Esophagus (tissue), 2 donors: ENCODE results near the gene PRR27. TPM values are rescaled to one million over a fixed set of nuclear protein-coding genes. Genes with fewer than 3 reads are reported as not detected.

Source experiments
- H3K27ac ChIP-seq, 2 donors: one replicate each; pipeline ENCODE4 v1.5.1; 2013; ENCODE audit warnings: low read depth in 2 of 2, mild to moderate bottlenecking in 2 of 2, inconsistent platforms in 1 of 2, low read length in 1 of 2, moderate library complexity in 1 of 2
- H3K27me3 ChIP-seq, 2 donors: one replicate each; pipeline ENCODE4 v1.6.1; 2013; ENCODE audit warnings: low read length in 2 of 2, control low read depth in 1 of 2, mild to moderate bottlenecking in 1 of 2; ENCODE audit not compliant: insufficient read depth in 2 of 2, control insufficient read depth in 1 of 2
- H3K36me3 ChIP-seq, 2 donors: one replicate each; pipeline ENCODE4 v1.6.1; 2013; ENCODE audit warnings: low read length in 1 of 2; ENCODE audit not compliant: control insufficient read depth in 2 of 2, insufficient read depth in 2 of 2
- H3K4me1 ChIP-seq, 2 donors: one replicate each; pipeline ENCODE4 v1.6.1; 2013; ENCODE audit warnings: low read length in 1 of 2; ENCODE audit not compliant: control insufficient read depth in 2 of 2, insufficient read depth in 2 of 2
- H3K4me3 ChIP-seq, 2 donors: one replicate each; pipeline ENCODE4 v1.5.1; 2013; ENCODE audit warnings: low read length in 2 of 2, mild to moderate bottlenecking in 2 of 2, low read depth in 1 of 2, moderate library complexity in 1 of 2
- H3K9me3 ChIP-seq, 2 donors: one replicate each; pipeline ENCODE4 v1.6.1; 2013; ENCODE audit warnings: mild to moderate bottlenecking in 2 of 2, low read depth in 1 of 2, low read length in 1 of 2, moderate library complexity in 1 of 2; ENCODE audit not compliant: control insufficient read depth in 2 of 2, insufficient read depth in 1 of 2
- WGBS, 2 donors: extraction: QIAGEN DNeasy Blood & Tissue Kit; methylation state at CpG; one replicate each; pipeline ENCODE4 v1.1.7; 2013; 5-methylcytosine and 5-hydroxymethylcytosine counted together
- polyA plus RNA-seq, 2 donors: library from polyadenylated mRNA; stranded (reverse); fragments of 200-250 nt; gene quantifications; one replicate each; pipeline ENCODE4 v1.2.3, GENCODE V29; 2013
- donor health status: healthy with polysubstance abuse.
- donor health status: Bipolar disorder and iron deficiency.

Gene PRR27
- polyA plus RNA-seq, 2 donors, result not detected

- Histone ChIP-seq H3K27ac (no peak overlapping the region), H3K9me3 (no peaks in the 10 kb centered on the region), H3K4me3 (no peak overlapping the region), H3K27me3 (peaks cover 0 to 2% of the 10 kb centered on the region in 2 donors), H3K4me1 (no peaks in the 10 kb centered on the region), H3K36me3 (no peaks in the 10 kb centered on the region)
- 51 to 53% methylated on average over 5 of the region's 5 CpGs for WGBS, 2 donors
These were observed 23.1 kb downstream of the PRR27 start for GRCh38 chr4:70177090-70177489.

- no peak overlapping the region for H3K4me3 ChIP-seq
- H3K27me3 ChIP-seq, result peaks cover 0 to 2% of the 10 kb centered on the region in 2 donors
- 85 to 89% methylated on average over 5 of the region's 5 CpGs for WGBS, 2 donors
- no peaks in the 10 kb centered on the region for H3K4me1 ChIP-seq
- H3K9me3 ChIP-seq, result no peaks in the 10 kb centered on the region
- H3K27ac ChIP-seq, result no peak overlapping the region
- H3K36me3 ChIP-seq, result no peaks in the 10 kb centered on the region
These were observed 24.1 kb downstream of the PRR27 start for GRCh38 chr4:70178075-70178660.

GRCh38 chr4:70179811-70180210 is 25.8 kb downstream of the PRR27 start:
- Histone ChIP-seq H3K9me3 (no peaks in the 10 kb centered on the region), H3K27ac (no peak overlapping the region), H3K27me3 (peaks cover 0 to 2% of the 10 kb centered on the region in 2 donors), H3K36me3 (no peaks in the 10 kb centered on the region), H3K4me1 (no peaks in the 10 kb centered on the region), H3K4me3 (no peak overlapping the region)
- WGBS, 2 donors, result 58 to 63% methylated on average over 2 of the region's 2 CpGs

- Histone ChIP-seq H3K27me3 (peaks cover 0 to 2% of the 10 kb centered on the region in 2 donors), H3K36me3 (no peaks in the 10 kb centered on the region), H3K4me3 (no peak overlapping the region), H3K4me1 (no peaks in the 10 kb centered on the region), H3K27ac (no peak overlapping the region), H3K9me3 (no peaks in the 10 kb centered on the region)
- 56 to 58% methylated on average over 1 of the region's 1 CpG for WGBS, 2 donors
These were observed 27.8 kb downstream of the PRR27 start for GRCh38 chr4:70181864-70182263.

DNA sequence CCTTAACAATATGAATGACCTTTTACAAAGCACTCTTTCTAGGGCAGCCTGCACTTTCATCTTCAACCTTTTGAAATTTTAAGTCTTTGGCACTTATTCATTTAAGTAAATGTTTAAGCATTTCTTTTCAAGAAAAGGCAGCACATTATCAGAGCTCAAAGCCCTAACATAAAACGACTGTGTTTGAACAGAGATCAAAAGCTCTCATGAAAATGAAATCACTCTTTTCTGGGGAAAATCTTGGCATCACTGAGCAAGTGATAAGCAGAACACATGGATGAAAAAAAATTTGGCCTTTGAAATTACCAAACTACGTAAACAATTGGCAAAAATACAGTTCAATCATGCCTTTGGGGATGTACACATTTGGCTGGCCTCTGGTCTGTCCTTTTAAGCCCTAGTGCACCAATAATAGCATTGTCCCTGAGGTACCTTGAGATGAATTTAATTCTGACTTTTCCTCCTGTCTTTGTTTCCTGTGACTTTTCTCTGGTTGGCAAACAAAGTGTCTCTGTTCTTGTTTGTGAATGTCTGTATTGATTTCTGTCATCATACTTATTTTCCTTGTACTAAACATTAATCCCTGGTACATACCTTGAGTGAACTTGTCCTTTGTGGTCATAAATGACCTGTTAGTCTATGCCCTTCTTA is 28.6 kb downstream of the PRR27 start:
- Histone ChIP-seq H3K4me1 (no peaks in the 10 kb centered on the region), H3K4me3 (no peak overlapping the region), H3K9me3 (no peaks in the 10 kb centered on the region), H3K27me3 (peaks cover 0 to 2% of the 10 kb centered on the region in 2 donors), H3K36me3 (no peaks in the 10 kb centered on the region), H3K27ac (no peak overlapping the region)
- WGBS, 2 donors, result 11 to 15% methylated on average over 2 of the region's 2 CpGs

GRCh38 chr4:70183168-70183939 is 29.3 kb downstream of the PRR27 start:
- H3K36me3 ChIP-seq, result no peaks in the 10 kb centered on the region

GRCh38 chr4:70183940-70184246 is 29.9 kb downstream of the PRR27 start:
- Histone ChIP-seq H3K4me1 (no peaks in the 10 kb centered on the region), H3K4me3 (no peak overlapping the region), H3K27me3 (peaks cover 0 to 2% of the 10 kb centered on the region in 2 donors), H3K9me3 (no peaks in the 10 kb centered on the region), H3K36me3 (no peaks in the 10 kb centered on the region), H3K27ac (no peak overlapping the region)
- 80 to 81% methylated on average over 1 of the region's 1 CpG for WGBS, 2 donors

More at GRCh38 chr4:70183168-70183939, 29.3 kb downstream of the PRR27 start:
- Histone ChIP-seq H3K4me1 (no peaks in the 10 kb centered on the region), H3K9me3 (no peaks in the 10 kb centered on the region), H3K4me3 (no peak overlapping the region), H3K27ac (no peak overlapping the region), H3K27me3 (peaks cover 0 to 2% of the 10 kb centered on the region in 2 donors)
- WGBS, 2 donors, result 40 to 55% methylated on average over 6 of the region's 6 CpGs

GRCh38 chr4:70187216-70187615 is 33.2 kb downstream of the PRR27 start:
- H3K4me1 ChIP-seq, result no peaks in the 10 kb centered on the region
- WGBS, 2 donors, result 74 to 88% methylated on average over 1 of the region's 1 CpG
- H3K27ac ChIP-seq, result no peak overlapping the region
- no peaks in the 10 kb centered on the region for H3K27me3 ChIP-seq
- H3K4me3 ChIP-seq, result no peak overlapping the region
- H3K36me3 ChIP-seq, result no peaks in the 10 kb centered on the region
- H3K9me3 ChIP-seq, result no peaks in the 10 kb centered on the region

GRCh38 chr4:70190579-70190978 is 36.5 kb downstream of the PRR27 start:
- no peak overlapping the region for H3K4me3 ChIP-seq
- 96 to 100% methylated on average over 1 of the region's 1 CpG for WGBS, 2 donors
- H3K27ac ChIP-seq, result no peak overlapping the region
- no peaks in the 10 kb centered on the region for H3K9me3 ChIP-seq
- H3K4me1 ChIP-seq, result no peaks in the 10 kb centered on the region
- H3K27me3 ChIP-seq, result no peaks in the 10 kb centered on the region
- H3K36me3 ChIP-seq, result no peaks in the 10 kb centered on the region
